OCI-M2 (cell line): ENCODE results near the gene PDZRN3.

Source experiments
- DNase-seq: peaks from one replicate; lab custom pipeline; 2025; ENCODE audit not compliant: unreplicated experiment; lab: John Stamatoyannopoulos, UW

Gene PDZRN3

DNA sequence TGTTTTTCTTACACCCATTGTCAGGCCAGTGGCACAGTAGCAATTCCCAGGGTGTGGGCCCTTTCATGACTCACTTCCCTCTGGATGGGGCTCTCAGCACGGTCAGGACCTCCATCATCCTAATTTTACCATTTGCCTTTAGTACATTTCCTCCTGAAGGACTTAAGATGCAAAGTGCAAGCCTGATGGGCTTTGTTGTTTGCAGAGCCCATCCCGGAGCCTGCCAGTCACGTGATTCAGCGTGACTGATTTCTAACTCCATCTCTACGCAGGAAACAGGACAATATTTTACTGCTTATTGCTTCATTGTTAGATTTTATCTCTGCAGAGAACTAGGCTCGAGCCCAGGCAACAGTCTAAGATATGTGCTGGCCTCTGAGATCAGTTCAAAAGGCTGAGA is 223.7 kb downstream of the PDZRN3 start:
- no peak for DNase-seq

DNA sequence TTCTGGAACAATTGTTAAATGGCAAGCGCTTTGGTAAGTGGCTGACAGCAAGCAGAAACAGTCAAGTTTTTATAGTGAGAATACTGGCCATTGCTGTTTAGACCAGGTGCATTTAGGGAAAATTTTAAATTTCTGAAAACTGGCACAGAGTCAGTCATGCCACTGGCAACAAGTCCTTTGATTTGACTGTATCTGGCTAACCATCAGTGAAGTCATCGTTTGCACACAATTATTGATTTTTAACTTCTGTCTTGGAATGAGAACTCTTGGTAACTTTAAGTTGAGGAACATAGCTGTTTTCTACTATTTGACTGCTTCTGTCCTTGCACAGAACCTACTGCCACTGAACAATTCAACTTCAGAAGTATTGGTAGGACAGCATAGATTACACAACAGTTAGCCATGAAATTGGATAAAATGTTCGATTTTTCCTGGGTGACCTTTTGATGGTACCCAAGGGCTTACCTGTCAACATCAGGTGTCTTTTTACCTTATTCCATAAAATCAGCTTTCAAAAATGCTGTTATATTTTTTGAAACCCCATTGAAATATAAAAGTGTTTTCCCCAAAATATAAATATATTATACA is 225.0 kb downstream of the PDZRN3 start:
- no peak for DNase-seq

DNA sequence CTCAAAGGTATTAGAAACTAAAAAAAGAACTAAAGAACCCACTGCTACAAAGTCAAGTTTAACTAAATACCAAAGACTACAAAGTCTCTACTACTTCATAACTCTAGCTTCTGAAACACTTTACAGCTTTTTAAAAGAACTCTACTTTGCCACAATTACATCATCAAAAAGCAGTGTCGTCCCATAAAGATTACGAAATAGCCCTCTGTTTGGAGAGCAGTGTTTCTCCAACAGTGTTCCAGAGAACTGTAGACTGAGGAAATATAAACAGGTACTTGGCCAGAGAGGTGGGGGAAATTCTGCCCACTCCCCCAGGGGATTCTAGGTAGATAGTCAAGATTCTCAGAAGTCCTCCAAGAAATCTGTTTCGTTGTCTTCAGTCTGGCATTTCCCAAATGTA is 225.6 kb downstream of the PDZRN3 start:
- DNase-seq: no peak

DNA sequence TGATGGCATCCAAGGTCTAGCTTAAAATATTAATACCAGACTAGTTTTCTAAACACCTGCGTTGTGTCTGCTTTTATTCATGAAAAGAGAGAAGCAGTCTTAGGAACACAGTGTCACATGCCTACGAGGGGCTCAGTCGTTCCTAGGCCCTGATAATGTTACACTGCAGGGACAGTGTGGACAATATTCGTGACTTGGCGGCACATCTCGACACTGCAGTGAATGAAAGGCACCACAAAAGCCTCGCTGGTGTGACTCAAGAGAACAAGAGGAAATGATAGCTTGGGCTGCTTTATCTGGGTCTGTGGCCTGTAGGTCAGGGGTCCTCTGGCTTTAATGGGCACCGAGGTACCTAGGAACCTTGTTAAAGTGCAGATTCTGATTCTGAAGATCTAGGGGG is 226.7 kb downstream of the PDZRN3 start:
- no peak for DNase-seq

DNA sequence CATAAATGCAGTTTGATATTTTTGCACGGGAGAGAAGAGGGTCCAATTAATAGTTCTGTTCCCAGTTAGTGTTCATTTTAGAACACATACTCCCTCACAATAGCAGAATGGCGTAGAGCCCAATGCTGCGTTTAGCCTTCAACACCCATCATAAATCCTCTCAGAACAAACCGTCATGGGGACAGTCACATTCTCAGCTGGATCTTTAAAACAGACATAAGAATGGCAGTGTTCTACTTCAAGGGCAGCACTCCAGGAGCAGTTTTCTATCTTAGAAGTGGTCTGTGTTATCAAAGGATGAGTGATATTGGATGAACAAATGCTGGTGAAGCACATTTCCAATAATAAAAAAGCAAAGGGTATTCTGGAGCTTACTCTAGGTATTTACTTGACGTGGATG is 230.5 kb downstream of the PDZRN3 start:
- no peak for DNase-seq

DNA sequence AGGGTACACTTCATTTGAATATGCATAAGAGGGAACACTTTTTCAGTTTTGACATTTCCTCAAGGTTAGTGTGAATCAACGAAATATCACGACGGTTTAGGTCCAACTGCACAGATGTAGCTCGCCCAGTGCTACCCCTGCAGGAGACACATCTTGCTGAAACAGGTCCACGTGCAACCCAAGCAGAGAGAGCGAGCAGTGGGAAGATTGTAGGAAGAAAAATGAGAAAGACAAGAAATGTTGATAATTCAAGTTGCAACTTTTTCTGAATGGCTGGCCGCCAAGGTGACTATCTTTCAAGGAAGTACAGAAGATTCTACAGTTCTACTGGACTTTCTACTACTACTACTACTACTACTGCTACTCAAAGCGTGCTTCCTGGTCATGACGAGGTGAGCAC is 231.7 kb downstream of the PDZRN3 start:
- no peak for DNase-seq

DNA sequence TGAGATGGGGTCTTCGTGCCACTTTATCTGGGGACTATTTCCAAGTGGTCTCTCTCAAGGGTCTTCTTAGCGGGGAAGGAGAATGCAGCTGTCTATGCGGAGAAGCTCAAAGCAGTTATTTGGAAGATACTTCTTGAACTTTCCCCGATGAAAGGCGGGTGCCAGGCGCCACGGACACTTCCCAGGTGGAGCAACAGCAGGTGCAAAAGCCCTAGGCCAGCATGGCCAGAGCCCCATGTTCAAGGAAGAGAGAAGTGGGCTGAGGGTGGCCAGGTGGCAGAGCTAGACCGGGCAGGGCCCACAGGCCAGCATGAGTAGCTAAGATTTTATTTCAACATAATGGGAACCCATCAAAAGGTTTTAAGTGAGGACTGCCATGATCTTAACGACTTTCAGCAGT is 232.8 kb downstream of the PDZRN3 start:
- DNase-seq: no peak

DNA sequence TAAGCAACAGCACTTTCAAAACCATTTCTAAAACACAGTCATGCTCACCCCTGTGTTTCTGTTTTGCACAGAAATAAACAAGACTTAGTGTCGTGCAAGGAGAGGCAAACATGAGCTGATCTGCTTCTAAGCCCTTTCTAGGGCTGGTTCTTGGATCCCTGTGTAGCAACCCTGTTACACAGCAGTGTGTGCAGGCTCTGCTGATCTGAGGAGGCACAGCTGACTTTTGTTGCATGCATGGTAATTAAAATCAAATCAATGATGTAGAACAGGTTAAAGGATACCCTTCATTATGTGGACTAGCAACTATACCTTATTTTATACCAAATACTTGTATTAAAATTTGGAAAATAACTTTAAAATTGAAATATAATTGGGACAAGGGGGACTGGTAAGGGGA is 234.8 kb downstream of the PDZRN3 start:
- no peak for DNase-seq

DNA sequence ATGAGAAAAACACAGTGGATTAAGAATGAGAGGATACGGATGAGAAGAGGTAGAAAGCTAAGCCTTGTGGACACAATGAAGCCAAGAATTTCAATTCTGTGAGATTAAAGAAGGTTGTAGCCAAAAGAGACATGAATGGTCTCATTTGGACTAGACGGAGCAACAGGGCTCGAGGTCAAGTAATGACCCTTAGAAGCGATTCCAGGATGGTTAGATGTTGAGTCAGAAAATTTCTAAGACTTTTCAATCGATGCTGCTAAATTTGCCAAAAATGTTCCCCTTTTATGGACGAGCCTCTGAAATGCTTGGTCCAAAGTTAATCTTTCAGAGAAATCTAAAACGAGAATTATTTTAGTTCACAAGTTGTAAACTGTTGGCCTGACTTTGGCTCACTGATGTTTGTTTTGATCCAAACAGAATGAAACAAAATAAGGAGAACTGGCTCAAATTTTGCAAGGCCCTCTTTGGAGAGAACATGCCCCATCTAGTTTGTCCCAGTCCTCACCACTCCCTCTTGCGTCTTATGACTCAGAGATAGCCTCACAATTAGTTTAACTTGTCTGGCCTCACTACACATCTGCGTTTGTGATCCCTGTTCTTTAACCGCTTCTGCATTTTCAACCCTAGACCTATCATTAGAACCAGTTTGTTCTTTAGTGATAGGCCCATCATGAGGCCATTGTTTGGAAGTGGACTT is 235.5 kb downstream of the PDZRN3 start:
- DNase-seq: no peak

DNA sequence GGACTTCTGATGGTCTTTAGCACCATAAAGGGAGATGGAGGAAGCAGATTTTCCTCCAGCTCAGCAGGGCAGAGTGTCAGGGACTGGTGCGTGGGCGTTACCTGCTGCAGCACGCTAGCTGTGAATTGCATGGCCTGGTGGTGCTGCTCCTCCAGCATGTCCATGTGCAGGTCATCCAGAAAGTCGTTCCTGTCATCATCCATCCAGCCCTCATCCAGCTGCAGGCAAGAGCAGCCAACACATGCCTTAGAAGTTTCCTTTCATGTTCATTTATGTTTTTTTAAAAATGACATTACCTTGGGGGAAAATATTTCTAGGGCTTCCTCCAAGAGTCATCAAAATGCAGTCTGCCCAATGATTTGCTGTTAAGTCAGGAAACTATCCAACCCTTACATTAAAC is 239.2 kb downstream of the PDZRN3 start:
- DNase-seq: no peak

DNA sequence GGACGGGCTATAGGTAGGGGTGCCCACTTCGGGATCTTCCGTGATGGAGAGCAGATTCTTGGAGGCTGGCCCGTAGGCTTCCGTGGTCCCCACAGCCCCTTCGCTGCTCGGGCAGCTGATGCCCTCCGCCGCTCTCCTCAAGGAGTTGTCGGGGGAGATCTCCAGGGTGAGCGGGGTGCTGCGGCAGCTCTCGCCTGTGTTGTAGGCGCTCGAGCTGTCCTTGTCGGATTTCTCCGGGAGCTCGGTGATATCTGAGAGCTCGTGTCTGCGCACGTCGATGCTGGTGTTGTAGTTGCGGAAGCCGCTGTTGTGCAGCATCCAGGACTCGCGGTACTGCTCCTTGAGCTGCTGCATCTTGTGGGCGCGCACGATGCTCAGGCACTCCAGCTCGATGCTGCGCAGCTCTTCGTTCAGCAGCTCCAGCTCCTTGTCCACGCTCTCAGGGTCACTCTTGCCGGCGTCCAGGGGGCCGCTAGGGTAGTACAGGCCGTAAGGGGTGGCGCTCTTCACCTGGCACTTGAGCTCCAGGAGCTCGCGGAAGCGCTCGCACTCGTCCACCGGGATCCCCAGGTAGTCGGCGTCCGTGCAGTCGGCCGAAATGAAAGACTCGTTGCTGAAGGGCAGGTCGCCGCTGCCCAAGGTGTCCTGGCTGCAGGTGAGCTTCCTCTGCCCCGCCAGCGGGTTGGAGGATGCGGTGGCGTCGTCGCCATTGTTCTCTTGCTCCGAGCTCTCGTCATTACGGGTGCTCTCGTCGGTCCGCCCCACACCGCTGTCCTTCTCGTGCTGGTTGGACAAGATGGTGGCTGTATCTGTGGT is 240.4 kb downstream of the PDZRN3 start:
- no peak for DNase-seq

DNA sequence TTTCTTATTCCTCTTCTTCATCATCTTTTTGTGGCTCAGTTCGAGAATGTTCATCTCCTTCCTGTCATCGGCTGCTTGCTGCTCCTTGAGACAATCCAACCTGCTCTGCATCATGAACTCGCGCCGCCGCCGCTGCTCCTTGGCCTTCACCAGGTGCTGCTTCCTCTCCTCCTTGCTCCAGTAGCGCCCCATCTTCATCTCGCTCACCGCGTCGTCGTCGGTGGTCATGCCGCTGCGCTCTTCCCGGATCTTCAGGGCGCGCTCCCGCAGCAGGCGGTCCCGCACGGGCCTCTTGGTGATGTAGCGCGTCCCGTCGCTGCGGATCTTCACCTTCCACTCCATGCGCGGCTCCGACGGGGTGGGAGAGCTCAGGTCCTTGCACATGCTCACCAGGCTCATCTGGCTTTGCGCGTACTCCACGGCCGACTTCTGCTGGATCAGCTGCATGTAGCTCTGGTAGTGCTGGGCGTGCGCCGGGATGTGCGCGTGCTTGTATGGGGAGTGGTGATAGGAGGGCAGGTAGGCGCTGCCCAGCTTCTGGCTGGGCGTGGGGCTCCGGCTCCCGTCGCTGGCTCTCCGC is 241.2 kb downstream of the PDZRN3 start:
- DNase-seq: no peak

DNA sequence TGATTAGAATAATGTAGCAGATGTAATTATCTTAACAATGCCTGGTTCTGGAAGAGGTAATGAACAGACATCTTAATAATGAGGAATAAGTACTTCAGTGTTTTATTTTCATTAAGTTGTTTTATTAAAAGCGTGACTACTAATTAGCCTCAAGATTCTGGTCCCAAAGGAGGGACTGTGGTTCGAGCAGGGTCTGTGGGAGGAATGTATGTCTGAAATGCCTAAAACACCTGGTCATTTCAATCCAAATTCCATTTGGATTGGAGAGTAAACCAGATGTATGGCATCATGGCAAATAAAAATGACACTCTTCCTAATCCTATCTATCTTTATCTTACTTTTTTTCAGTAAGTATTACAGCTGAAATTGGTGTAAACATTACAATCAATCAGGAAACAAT is 243.2 kb downstream of the PDZRN3 start:
- no peak for DNase-seq

DNA sequence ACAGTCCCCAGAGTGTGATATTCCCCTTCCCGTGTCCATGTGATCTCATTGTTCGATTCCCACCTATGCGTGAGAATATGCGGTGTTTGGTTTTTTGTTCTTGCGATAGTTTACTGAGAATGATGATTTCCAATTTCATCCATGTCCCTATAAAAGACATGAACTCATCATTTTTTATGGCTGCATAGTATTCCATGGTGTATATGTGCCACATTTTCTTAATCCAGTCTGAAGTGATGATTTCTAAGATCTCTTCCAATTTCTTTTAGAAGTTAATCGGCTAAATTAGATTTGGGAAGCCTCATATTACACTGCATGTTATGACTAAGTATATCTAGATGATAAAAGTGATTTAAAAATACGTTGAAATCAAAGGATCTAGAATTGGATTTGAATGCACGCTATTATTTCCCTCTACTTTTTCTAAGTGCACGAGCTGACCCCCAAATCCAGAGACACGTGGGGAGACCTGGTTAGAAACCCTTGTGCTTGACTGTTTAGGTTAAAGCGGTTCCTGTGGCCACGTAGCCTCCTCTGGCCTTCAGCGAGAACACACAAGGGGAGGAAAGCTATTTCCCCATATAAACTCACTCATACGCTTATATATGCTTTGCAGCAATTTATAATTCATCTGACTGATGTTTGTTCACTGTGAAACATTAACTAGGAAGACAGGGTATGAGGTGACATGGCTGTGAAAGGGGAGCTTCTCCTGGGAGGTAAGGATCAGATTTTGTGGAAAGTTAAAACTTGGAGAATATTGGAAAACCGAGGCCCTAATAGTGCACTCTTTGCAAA is 243.8 kb downstream of the PDZRN3 start:
- DNase-seq: no peak

DNA sequence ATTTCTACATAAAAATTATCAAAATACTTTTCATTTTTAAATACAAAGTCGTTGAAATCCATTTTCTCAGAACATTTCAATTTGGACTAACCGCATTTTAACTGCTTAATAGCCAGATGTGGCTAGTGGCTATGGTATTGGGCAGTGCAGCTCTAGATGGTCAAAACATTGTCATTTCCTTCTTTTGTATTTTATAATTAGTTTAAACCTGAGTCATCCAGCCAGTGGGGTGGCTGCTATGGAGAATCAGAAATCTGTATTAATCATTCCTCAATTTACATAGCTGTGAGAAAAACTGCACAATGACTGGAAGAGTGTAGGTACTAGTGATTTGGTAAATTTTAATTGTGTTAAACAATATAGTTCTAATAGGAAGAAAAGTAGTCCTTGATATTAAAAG is 245.3 kb downstream of the PDZRN3 start:
- no peak for DNase-seq

DNA sequence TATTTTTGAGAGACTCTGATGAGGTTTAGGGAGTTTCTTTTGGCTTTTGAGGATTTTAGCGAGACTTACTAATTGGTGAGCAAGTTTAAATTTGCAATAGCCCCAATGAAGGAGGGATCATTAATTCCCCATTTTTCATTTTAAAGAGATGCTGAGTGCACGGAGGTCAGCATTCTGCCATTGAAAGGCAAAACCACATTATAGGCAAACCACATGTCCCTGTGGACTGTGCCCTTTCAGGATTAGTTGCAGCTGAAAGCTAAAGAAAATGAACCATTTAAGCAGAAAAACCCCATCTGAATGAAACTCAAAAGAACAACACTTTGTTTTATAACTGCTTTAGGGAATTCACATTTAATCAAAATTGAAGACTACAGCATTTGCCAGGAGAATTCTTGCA is 246.5 kb downstream of the PDZRN3 start:
- DNase-seq: no peak

DNA sequence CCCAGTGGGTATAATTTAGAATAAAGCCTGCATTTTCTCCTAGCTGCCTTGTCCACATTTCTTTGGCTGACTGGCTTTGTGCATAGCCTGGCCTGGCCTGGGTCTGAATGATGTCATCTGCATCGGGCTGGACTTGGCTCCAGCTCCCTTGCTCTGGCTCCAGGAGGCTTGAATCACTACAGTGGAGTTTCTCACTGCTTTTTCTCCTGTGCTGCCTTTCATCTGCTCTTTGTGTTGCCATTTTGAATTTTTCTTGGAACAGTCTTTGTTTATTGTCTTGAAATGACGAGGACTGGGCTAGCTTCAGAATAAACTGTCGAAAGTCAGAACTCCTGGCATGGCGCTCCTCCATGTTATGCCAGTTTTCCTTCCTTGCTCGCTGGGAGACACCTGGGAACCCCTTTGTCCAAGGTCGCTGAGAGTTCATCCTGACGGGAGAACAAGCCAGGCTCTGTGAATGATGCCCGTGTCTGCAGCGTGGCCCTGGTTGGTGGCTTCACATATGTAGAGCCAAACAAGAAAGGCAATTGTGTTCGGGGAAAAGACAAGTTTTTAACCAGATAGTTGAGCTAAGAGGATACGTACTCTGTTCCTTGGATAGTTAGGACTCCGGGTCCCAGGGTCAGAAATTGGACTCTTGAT is 258.9 kb downstream of the PDZRN3 start:
- DNase-seq: no peak

DNA sequence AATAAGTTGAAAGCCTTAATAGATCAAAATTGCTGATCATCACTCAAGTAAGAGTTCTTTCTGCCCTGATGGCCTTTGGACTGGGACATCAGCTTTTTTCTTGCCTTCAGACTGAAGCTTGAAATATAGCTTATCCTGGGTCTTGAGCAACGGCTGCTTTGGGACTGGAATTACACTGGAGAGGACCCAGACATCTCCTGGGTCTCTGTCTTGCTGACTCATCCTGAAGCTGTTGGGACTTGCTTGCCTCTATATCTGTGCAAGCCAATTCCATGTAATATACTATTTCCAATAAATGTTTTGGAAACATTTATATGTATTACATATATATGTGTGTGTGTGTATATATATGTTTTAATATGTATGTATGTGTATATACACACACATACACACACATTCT is 260.2 kb downstream of the PDZRN3 start:
- no peak for DNase-seq

DNA sequence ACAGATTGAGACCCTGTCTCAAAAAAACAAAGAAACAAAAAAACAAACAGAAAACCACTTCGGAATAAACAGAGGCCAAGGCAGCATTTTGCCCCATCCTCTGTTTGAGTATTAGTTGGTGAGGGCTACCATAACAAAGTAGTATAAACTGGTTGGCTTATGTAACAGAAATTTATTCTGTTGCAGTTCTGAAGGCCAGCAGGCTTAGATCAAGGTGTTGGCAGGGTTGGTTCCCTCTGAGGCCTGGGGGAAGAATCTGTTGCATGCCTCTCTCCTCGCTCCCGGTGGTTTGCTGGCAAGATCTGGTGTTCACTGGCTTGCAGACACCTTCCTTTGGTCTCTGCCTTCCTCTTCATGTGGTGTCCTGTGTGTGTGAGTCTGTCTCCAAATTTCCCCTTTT is 261.6 kb downstream of the PDZRN3 start:
- no peak for DNase-seq

DNA sequence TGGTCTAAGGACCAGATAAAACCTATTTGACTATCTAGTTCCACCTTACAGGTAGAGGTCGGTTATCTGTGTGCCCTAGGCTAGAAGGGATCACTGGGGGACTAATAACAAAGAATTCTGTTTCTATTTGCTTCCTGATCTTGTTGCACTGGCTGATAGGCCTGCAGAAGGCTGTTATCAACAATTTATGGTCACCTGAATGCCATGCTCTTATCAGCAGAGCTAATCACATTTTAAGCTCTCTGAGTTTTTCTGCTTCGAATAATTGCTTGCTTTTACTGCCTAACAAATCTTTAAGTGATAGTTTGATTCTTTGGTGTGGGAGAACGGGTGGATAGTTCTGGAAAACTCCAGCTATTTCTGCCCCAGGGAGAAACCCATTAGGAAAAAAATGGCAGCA is 263.1 kb downstream of the PDZRN3 start:
- DNase-seq: no peak
